ENCODE data around the gene BPIFB2.
"Not testable (repeated sequence)": the region's sequence is repeated elsewhere in the genome, so short reads cannot be mapped to it uniquely, and the experiment has no call there.

BPIFB2 gene

DNA sequence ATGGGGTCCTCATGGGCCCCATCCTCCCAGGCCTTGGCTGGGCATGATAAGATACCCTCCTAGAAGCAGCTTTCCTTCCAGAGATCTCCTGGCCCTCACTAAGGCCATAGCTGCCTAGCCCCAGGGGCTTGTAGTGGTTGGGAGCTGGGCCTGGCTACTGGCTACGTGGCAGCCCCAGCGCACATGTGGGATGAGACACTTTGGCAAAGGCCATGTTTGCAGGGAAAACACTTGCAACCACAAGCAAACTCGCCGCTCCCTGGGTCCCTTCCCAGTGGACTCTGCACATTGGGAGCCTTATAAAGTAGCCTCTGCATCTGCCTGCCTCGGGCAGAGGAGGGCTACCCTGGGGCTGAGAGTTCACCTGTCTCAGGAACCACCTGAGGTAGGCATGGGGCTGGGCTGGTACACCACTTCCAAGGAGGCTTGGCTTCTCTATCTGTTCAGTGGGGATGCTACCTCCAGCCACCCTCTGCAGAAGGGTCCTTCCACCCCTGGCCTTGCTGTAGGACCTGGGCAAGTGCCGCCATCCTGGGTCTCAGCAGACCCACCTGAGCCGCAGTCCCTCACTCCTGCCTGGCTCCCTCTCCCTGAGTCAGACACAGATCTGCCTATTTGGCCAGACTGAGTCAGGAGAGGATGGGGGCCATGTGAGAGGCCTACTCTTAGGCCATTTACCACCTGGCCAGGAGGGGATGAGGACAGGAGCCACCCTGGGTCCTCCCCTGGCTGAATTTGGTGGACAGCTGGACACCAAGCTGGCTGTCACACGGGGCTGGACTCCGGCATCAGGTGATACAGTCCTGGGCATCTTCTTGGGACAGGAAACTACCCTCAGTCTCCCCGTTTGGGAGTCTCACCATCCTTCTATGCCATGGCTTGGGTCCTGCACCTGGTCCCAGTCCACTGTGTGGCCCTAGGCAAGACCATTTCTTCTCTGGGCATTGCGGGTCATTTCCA, at the start of gene BPIFB2:
TSS of gene BPIFB2 (plus strand) at position 329 of the 960 bp plus-strand sequence. CDS start 871 bp downstream, outside the sequence.
- DNase-seq, result no peak

DNA sequence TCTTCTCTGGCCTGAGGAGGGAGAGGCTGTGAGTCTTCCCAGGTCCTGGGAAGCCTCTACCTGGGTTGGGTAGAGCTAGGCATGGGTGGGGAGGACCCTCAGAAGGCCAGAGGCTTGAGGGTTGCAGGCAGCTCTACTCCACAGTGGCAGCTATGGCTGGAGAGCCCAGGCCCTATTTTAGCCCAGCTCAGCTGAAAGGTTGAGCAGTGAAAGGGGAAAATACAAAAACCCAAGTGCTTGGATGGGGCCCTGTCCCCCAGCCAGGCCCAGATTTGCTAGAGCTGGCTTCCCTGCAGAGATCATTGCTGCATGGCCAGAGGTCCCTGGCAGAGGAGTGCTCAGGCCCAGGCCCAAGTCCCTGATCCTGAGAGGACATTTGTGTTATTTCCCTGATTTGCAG, 48.9 kb upstream of the BPIFB2 start:
- no peak for DNase-seq

- DNase-seq, result no peak
Observed at GRCh38 chr20:32959351-32960221, 47.9 kb upstream of the BPIFB2 start.

GRCh38 chr20:32960222-32960518, 47.3 kb upstream of the BPIFB2 start:
- DNase-seq, result no peak

- no peak for DNase-seq
Observed at GRCh38 chr20:32960849-32961731, 46.4 kb upstream of the BPIFB2 start.

GRCh38 chr20:32962053-32962452, 45.5 kb upstream of the BPIFB2 start:
- DNase-seq, result no peak

DNA sequence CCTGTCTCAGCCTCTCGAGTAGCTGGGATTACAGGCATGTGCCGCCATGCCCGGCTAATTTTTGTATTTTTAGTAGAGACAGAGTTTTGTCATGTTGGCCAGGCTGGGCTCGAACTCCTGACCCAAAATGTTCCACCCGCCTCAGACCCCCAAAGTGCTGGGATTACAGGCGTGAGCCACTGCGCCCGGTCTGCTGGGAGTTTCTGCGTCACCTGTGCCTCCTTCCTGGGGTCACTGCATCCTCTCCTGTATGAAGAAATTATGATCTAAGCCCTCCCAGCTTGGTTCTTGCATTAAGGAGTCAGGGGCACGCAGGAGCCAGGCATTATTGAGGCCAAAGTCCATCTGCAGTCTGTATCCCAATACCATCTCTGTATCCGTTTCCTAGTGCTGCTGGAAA, 44.9 kb upstream of the BPIFB2 start:
- DNase-seq, result not testable (repeated sequence)

DNA sequence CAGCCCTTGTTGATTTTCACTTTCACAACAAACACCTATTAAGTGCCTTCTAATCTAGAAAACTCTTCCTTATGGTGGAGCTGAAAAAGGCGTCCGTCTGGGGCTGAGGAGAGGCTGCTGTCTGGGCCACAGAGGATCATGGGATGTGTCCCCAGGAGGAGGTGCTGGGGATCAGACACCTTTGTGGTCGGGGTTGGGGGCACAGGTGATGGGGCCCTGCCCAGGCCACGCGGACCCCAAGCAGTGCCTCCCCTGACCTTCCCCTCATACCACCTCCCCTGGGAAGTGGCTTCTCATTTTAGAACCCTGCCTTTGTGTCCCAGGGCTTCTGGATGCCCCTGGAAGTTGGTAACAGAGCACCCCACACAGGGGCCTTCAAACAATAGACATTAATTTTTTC, 44.3 kb upstream of the BPIFB2 start:
- DNase-seq, result no peak

DNA sequence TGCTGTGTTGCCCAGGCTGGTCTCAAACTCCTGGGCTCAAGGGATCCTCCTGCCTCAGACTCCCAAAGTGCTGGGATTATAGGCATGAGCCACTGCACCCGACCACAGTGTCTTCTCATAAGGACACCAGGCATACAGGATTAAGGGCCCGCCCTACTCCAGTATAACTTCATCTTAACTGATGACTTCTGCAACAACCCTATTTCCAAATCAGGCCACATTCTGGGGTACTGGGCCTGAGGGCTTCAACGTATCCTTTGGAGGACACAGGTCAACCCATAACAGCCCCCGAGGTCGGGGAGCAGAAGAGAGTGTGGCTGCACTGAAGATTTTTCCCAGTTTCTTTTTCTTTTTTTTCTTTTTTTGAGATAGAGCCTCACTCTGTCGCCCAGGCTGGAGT, 42.9 kb upstream of the BPIFB2 start:
- no peak for DNase-seq

GRCh38 chr20:32965115-32965514, 42.4 kb upstream of the BPIFB2 start:
- DNase-seq, result no peak

GRCh38 chr20:32965581-32966373, 41.7 kb upstream of the BPIFB2 start:
- no peak for DNase-seq

DNA sequence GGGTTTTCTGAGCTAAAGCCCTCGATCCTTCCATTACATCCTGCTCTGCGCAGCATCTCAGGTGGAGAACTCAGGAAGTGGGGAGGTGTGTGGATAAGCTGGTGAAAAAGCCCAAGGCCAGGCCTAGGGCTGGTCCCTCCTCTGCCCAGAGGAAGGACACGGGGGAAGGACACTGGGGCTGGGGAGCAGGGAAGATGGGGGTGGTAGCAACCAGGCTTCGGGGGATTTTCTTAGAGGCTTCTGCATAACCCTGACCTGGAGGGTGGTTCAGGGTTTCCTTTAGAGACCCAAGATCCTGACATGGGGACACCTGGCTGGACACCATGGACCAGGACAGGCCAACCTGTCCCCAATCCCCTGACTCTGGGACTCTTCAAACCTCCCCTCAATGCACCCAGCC, 41.1 kb upstream of the BPIFB2 start:
- no peak for DNase-seq

DNA sequence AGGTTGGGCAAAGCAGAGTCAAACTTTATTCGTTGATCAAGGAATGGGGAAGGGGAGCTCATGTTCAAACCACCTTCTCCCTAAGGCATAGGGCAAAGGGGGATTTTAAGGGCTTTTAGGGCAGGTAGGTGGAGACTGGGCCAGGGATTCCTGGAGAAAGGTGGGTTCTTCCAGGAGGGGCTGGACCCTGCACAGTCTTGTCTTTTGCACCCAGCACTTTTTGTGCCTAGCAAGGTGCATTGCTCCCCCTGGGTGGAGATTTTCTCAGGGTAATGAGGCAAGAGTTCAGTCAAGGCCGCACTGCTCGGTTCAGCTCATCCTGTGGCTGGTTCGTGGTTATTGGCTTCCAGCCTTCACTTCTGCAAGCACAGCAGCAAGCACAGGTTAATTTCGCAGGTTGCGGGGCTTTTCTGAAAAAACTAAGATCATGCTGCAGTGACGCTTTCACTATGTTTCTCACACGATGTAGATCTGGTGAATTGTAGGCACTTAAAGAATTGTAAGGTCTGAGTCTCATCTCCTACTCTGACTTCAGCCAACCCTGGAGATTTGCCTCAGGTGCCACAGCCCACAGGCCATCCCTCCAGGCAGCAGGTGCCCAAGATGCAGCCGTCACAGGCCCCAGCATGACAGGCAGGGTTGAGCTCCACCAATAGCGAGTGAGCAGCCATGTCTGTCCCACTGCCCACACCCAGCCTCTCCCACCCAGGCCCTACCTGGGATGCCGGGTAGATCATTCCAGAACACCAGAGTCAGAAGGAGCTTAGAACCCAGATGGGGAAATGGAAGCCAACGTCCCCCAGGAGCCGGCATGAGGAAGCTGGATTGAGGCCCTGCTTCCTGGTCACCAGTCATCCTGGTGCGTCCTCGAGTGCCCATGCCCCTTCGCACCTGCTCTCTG, 40.4 kb upstream of the BPIFB2 start:
- no peak for DNase-seq

GRCh38 chr20:32967961-32968457, 39.5 kb upstream of the BPIFB2 start:
- no peak for DNase-seq

GRCh38 chr20:32968478-32969241, 38.8 kb upstream of the BPIFB2 start:
- no peak for DNase-seq

DNA sequence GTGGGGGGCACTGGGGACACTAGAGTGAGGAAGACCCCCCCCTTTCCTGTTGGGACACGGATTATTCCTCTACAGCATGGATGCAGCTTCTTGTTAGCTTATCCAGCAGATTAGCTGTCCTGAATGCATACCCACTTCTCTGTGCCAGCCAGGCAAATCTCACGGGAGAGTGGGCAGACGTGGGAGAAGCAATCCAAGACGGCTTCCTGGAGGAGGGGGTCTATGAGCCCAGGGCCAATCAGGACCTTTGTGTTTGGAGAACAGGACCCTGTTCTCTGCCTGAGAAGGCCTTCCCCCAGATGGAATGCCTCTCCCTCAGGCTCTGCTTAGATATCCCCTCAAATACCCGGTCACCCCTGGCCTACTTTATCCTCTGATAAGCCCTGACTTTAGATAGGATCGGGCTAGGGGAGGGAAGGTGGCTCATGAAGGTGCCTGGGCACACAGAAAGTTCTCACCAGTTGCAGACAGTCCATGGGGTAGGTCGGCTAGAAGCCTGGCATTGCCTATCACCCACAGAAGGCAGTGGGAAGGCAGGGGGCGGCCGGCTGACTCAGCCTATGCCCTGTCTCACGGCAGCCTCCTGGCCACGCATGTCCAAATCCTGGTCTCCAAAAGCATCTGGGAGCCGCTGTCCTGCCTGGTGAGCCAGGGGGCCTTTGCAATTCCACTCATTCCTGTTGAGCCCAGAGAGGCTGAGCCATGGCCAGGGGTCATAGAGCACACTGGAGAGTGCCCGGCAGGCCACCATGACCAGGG, 38.0 kb upstream of the BPIFB2 start:
- DNase-seq, result no peak

GRCh38 chr20:32970115-32970972, 37.2 kb upstream of the BPIFB2 start:
- no peak for DNase-seq

DNA sequence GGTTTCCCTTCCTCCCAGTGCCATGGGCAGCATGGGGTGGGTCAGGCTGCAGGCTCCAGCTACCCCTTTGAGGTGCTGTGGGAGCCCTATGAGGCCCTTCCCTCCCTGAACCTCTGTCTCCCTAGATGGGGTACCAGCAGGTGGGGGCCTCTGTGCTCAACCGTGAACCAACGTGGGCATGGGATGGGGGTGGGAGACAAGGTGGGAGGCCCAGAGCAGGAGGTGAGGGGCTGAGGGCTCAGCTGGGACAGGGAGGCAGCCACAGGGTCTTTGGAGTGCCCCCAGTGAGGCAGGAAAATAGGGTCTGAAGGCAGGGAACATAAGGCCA, 36.6 kb upstream of the BPIFB2 start:
- DNase-seq, result no peak

Measured in retina (tissue), 1 donor.